Activated naive CD4-positive, alpha-beta T cell treated with anti-CD3 and anti-CD28 coated beads, Interleukin-2, amount 10 ng/mL, durations not matched to agents 7 days and 5 days (primary cell): ENCODE results near the gene DENND2A.
"Not testable (repeated sequence)": the region's sequence is repeated elsewhere in the genome, so short reads cannot be mapped to it uniquely, and the experiment has no call there.

Experiments
- CTCF ChIA-PET: fragments of 350-600 bp; sonication (Branson Sonifier 250); formaldehyde crosslinking; loops from one replicate; lab custom pipeline; 2021; ENCODE audit warnings: antibody characterized with exemption; lab: Charles Lee
- DNase-seq: peaks from one replicate; pipeline ENCODE4 v3.0.0-alpha.2; 2020
- H3K27ac Mint-ChIP-seq: one replicate; pipeline ENCODE4 v1.8.0; 2021; ENCODE audit warnings: mild to moderate bottlenecking, moderate library complexity, mixed read lengths
- H3K27me3 Mint-ChIP-seq: one replicate; pipeline ENCODE4 v1.8.0; 2021; ENCODE audit warnings: mild to moderate bottlenecking, mixed read lengths
- H3K36me3 Mint-ChIP-seq: one replicate; pipeline ENCODE4 v1.8.0; 2021; ENCODE audit warnings: mixed read lengths
- H3K4me1 Mint-ChIP-seq: one replicate; pipeline ENCODE4 v1.8.0; 2021; ENCODE audit warnings: mixed read lengths
- H3K4me3 Mint-ChIP-seq: one replicate; pipeline ENCODE4 v1.8.0; 2021; ENCODE audit warnings: mild to moderate bottlenecking, moderate library complexity, mixed read lengths
- H3K9me3 Mint-ChIP-seq: one replicate; pipeline ENCODE4 v1.8.0; 2021; ENCODE audit warnings: mixed read lengths

The DENND2A gene

GRCh38 chr7:140592964-140593671 is 47.5 kb downstream of the DENND2A start:
- CTCF ChIA-PET = no interaction called here
- no peaks in the 10 kb centered on the region for H3K36me3 Mint-ChIP-seq
- H3K4me3 Mint-ChIP-seq = no peak overlapping the region
- peaks cover 4% of the 10 kb centered on the region for H3K4me1 Mint-ChIP-seq
- peaks cover 30% of the 10 kb centered on the region for H3K27me3 Mint-ChIP-seq
- no peak overlapping the region for H3K27ac Mint-ChIP-seq
- no peak for DNase-seq
- H3K9me3 Mint-ChIP-seq = no peaks in the 10 kb centered on the region

- CTCF ChIA-PET = interaction anchor here (0.6 kb wide), 1 partner anchor 62 kb away, joined by 3 read pairs; no protein-coding TSS in a partner anchor
- Mint-ChIP-seq H3K4me3 (no peak overlapping the region), H3K27ac (no peak overlapping the region)
Measured at GRCh38 chr7:140591180-140591902, 49.3 kb downstream of the DENND2A start.

DNA sequence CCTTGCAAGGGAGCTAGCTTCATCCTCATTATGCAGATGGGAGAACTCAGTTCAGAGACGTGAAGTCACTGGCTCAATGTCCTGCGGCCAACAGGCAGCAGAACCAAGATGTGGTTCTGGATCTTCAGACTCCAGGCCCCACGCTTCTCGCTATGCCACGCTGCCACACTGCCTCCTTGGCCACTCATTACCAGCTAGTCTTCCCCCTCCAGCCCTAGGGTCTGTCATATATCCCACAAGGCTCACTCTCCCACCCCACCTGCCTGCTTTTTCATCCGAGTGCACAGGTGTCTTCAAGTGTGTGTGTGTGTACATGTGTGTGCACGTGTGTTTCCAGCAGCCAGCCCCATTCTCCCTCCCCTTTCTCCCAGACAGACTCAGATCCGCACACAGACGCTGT is 53.4 kb downstream of the DENND2A start:
- no peak overlapping the region for H3K4me3 Mint-ChIP-seq
- no peaks in the 10 kb centered on the region for H3K9me3 Mint-ChIP-seq
- peaks cover 14% of the 10 kb centered on the region for H3K27me3 Mint-ChIP-seq
- CTCF ChIA-PET = no interaction called here
- DNase-seq = no peak
- H3K4me1 Mint-ChIP-seq = no peaks in the 10 kb centered on the region
- no peak overlapping the region for H3K27ac Mint-ChIP-seq
- no peaks in the 10 kb centered on the region for H3K36me3 Mint-ChIP-seq

More at GRCh38 chr7:140591180-140591902, 49.3 kb downstream of the DENND2A start:
- peaks cover 20% of the 10 kb centered on the region for H3K27me3 Mint-ChIP-seq
- no peaks in the 10 kb centered on the region for H3K9me3 Mint-ChIP-seq
- no peak for DNase-seq
- peaks cover 4% of the 10 kb centered on the region for H3K4me1 Mint-ChIP-seq
- no peaks in the 10 kb centered on the region for H3K36me3 Mint-ChIP-seq

DNA sequence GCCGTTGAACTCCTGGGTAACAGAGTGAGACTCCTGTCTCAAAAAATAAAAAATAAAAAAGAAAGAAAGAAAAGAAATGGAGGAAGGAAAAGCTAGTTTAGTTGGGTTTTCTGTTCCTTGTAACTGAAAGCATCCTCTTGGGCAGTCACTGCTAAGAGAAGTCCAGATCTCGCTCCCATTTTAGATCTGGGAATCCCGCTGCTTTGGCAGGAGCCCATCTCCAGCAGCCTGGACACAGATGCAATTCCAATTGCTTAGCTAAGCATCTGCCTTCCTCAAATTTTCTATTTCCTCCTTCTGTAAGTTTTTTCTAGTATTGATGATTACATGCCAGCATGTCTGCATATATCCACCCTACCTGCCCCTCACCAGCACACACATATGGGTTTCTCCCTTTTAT is 54.1 kb downstream of the DENND2A start:
- H3K27me3 Mint-ChIP-seq = peaks cover 12% of the 10 kb centered on the region
- CTCF ChIA-PET = interaction anchor here (0.6 kb wide), 1 partner anchor 94 kb away, joined by 3 read pairs; no protein-coding TSS in a partner anchor
- H3K4me1 Mint-ChIP-seq = no peaks in the 10 kb centered on the region
- H3K27ac Mint-ChIP-seq = no peak overlapping the region
- no peak overlapping the region for H3K4me3 Mint-ChIP-seq
- no peaks in the 10 kb centered on the region for H3K36me3 Mint-ChIP-seq
- no peak for DNase-seq
- no peaks in the 10 kb centered on the region for H3K9me3 Mint-ChIP-seq

GRCh38 chr7:140585333-140585732 is 55.3 kb downstream of the DENND2A start:
- H3K27ac Mint-ChIP-seq = no peak overlapping the region
- H3K4me1 Mint-ChIP-seq = no peaks in the 10 kb centered on the region
- no peak for DNase-seq
- CTCF ChIA-PET = no interaction called here
- H3K9me3 Mint-ChIP-seq = no peaks in the 10 kb centered on the region
- H3K4me3 Mint-ChIP-seq = no peak overlapping the region
- no peaks in the 10 kb centered on the region for H3K36me3 Mint-ChIP-seq
- H3K27me3 Mint-ChIP-seq = peaks cover 11% of the 10 kb centered on the region

GRCh38 chr7:140584195-140584851 is 56.3 kb downstream of the DENND2A start:
- Mint-ChIP-seq H3K9me3 (no peaks in the 10 kb centered on the region), H3K27ac (no peak overlapping the region), H3K4me3 (no peak overlapping the region), H3K36me3 (no peaks in the 10 kb centered on the region), H3K4me1 (no peaks in the 10 kb centered on the region), H3K27me3 (peaks cover 11% of the 10 kb centered on the region)
- DNase-seq = no peak
- CTCF ChIA-PET = no interaction called here

GRCh38 chr7:140581411-140581810 is 59.2 kb downstream of the DENND2A start:
- Mint-ChIP-seq H3K27ac (no peak overlapping the region), H3K27me3 (peaks cover 16% of the 10 kb centered on the region)

DNA sequence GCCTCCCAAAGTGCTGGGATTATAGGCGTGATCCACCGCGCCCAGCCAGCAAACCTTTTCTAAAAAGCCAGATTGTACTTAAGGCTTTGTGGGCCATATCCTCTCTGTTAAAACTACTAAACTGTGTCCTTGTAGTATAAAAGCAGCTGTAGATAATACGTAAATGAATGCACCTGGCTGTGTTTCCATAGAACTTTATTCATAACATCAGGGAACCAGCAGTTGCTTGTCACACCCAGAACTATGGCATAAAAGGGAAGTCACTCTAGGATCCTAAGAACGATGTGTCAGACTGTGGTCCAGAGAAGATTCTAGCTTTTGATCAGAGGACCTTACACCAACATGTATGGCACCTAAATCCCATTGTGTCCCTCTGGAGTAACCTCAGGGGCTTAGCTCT is 63.0 kb downstream of the DENND2A start:
- Mint-ChIP-seq H3K27me3 (peaks cover 28% of the 10 kb centered on the region), H3K36me3 (no peaks in the 10 kb centered on the region), H3K27ac (no peak overlapping the region), H3K4me1 (no peaks in the 10 kb centered on the region), H3K9me3 (no peaks in the 10 kb centered on the region), H3K4me3 (no peak overlapping the region)
- CTCF ChIA-PET = no interaction called here
- no peak for DNase-seq

More at GRCh38 chr7:140581411-140581810, 59.2 kb downstream of the DENND2A start:
- H3K9me3 Mint-ChIP-seq = no peaks in the 10 kb centered on the region
- CTCF ChIA-PET = interaction anchor here (0.7 kb wide), 1 partner anchor 31 kb away, joined by 4 read pairs; no protein-coding TSS in a partner anchor
- DNase-seq = no peak
- H3K36me3 Mint-ChIP-seq = no peaks in the 10 kb centered on the region
- no peak overlapping the region for H3K4me3 Mint-ChIP-seq
- H3K4me1 Mint-ChIP-seq = no peaks in the 10 kb centered on the region

DNA sequence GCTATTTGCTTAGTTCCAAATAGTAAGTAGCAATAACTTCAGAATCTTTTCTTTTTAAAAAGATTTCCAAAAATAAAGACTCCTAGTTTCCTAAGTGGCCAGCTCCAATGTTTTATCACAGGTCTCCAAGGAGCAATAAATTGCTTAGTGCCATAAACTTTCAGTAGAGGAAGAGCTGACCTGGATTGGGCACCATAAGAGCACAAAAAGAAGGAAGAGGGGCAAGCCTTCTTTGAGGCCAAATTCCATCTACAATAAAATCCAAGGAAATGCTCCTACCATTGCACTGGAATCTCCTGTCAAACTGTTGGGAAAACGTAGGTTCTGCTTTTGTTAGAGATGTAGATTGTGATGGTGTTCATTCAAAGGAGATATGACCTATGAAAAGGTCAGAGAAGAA is 64.0 kb downstream of the DENND2A start:
- no peak for DNase-seq
- Mint-ChIP-seq H3K4me1 (no peaks in the 10 kb centered on the region), H3K9me3 (no peaks in the 10 kb centered on the region), H3K4me3 (no peak overlapping the region), H3K27ac (no peak overlapping the region), H3K27me3 (peaks cover 31% of the 10 kb centered on the region), H3K36me3 (no peaks in the 10 kb centered on the region)
- CTCF ChIA-PET = interaction anchor here (0.7 kb wide), 1 partner anchor 55 kb away, joined by 3 read pairs; no protein-coding TSS in a partner anchor

DNA sequence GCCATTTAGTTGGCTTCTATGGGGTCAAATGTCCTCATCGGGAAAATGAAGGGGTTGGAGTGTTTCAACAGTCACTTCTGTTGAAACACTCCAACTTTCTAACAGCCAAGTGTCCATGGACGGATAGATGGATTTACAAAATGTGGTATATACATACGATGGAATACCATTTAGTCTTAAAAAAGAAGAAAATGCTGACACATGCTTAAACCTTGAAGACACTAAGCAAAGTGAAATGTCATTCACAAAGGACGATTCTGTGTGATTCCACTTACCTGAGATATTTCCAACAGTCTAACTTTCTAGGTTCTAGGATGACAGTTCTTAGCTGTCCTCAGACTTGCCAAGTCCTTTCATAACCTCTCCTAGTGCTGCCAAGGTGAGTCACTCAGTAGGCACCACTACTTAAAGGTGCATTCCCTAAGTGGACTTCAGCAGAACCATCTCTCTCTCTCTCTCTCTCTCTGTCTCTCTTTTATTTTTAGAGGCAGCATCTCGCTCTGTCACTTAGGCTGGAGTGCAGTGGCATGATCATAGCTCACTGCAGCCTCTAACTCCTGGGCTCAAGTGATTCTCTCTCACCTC is 69.0 kb downstream of the DENND2A start:
- peaks cover 34% of the 10 kb centered on the region for H3K27me3 Mint-ChIP-seq
- H3K36me3 Mint-ChIP-seq = no peaks in the 10 kb centered on the region
- H3K4me3 Mint-ChIP-seq = no peak overlapping the region
- H3K27ac Mint-ChIP-seq = no peak overlapping the region
- H3K9me3 Mint-ChIP-seq = no peaks in the 10 kb centered on the region
- CTCF ChIA-PET = no interaction called here
- H3K4me1 Mint-ChIP-seq = no peaks in the 10 kb centered on the region
- no peak for DNase-seq

DNA sequence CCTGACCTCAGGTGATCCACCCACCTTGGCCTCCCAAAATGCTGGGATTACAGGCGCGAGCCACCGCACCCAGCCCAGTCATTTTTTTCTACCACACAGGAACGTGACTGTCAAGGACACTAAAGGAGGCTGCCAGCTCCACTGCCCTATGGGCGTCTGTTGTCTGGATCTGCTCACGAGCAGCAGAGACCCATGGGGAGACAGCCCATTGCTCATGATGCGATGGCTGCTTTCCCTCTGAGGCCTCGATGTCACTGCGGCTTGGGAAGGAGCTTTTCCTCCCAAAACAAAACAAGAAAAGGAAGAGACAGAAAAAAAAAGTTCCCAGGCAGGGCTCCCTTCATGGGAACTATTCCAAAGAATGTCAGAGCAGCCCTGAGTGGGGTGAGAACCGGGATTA is 70.5 kb downstream of the DENND2A start:
- H3K4me1 Mint-ChIP-seq = no peaks in the 10 kb centered on the region
- H3K27ac Mint-ChIP-seq = no peak overlapping the region
- CTCF ChIA-PET = no interaction called here
- no peak for DNase-seq
- H3K4me3 Mint-ChIP-seq = no peak overlapping the region
- H3K27me3 Mint-ChIP-seq = peaks cover 33% of the 10 kb centered on the region
- H3K9me3 Mint-ChIP-seq = no peaks in the 10 kb centered on the region
- H3K36me3 Mint-ChIP-seq = no peaks in the 10 kb centered on the region

- H3K4me1 Mint-ChIP-seq = no peaks in the 10 kb centered on the region
- H3K9me3 Mint-ChIP-seq = no peaks in the 10 kb centered on the region
- H3K4me3 Mint-ChIP-seq = no peak overlapping the region
- no peak overlapping the region for H3K27ac Mint-ChIP-seq
- H3K27me3 Mint-ChIP-seq = peaks cover 17% of the 10 kb centered on the region
- DNase-seq = no peak
- H3K36me3 Mint-ChIP-seq = no peaks in the 10 kb centered on the region
- CTCF ChIA-PET = no interaction called here
Measured at GRCh38 chr7:140568021-140568813, 72.4 kb downstream of the DENND2A start.

- CTCF ChIA-PET = not testable (repeated sequence)
Measured at GRCh38 chr7:140566186-140566585, 74.4 kb downstream of the DENND2A start.

More at GRCh38 chr7:140566186-140566585, 74.4 kb downstream of the DENND2A start:
- not testable (repeated sequence) for DNase-seq, H3K4me3 Mint-ChIP-seq, H3K27ac Mint-ChIP-seq, H3K36me3 Mint-ChIP-seq, H3K4me1 Mint-ChIP-seq, H3K9me3 Mint-ChIP-seq
- peaks cover 12% of the 10 kb centered on the region for H3K27me3 Mint-ChIP-seq
